Activated naive CD4-positive, alpha-beta T cell treated with anti-CD3 and anti-CD28 coated beads, Interleukin-2, amount 50 U/mL, for 72 hours (primary cell): Measurements from ENCODE around the gene ZNF423. TPM values are rescaled to one million over a fixed set of nuclear protein-coding genes. Genes with fewer than 3 reads are reported as not detected.

ENCODE experiments used
- ATAC-seq, 2 donors: fragments of 150-1000 bp; cut with Tn5 transposase; 2 replicates each; pipeline ENCODE4 v1.10.0; 2021; ENCODE audit warnings: mild to moderate bottlenecking in 2 of 2, moderate library complexity in 2 of 2
- DNase-seq, 2 donors: peaks; one replicate each; pipeline ENCODE4 v3.0.0; 2021 to 2022; ENCODE audit warnings: low spot score in 2 of 2
- H3K27ac Mint-ChIP-seq, 2 donors: one replicate each; pipeline ENCODE4 v1.8.0; 2022; ENCODE audit warnings: mild to moderate bottlenecking in 2 of 2, mixed read lengths in 2 of 2
- H3K36me3 Mint-ChIP-seq, 2 donors: one replicate each; pipeline ENCODE4 v1.8.0; 2022; ENCODE audit warnings: mixed read lengths in 2 of 2
- H3K9me3 Mint-ChIP-seq, 2 donors: one replicate each; pipeline ENCODE4 v1.8.0; 2022; ENCODE audit warnings: mixed read lengths in 2 of 2
- total RNA-seq, 2 donors: library from RNA; stranded (reverse); gene quantifications; one replicate each; pipeline ENCODE4 v1.2.3, GENCODE V29; 2022

ZNF423 gene
- total RNA-seq, 2 donors from 2014 or later: 0.05 TPM; not detected in 1

- no peaks in the 10 kb centered on the region for H3K9me3 Mint-ChIP-seq
- H3K36me3 Mint-ChIP-seq: no peaks in the 10 kb centered on the region
- DNase-seq (no peak), ATAC-seq (no peak)
- H3K27ac Mint-ChIP-seq: peak overlapping the region in 1 of 2 donors; percentile 44
Measured at GRCh38 chr16:49529411-49530045, 326.4 kb downstream of the ZNF423 start.

GRCh38 chr16:49528866-49529288 is 327.0 kb downstream of the ZNF423 start:
- no peak for DNase-seq
- H3K9me3 Mint-ChIP-seq: no peaks in the 10 kb centered on the region
- H3K36me3 Mint-ChIP-seq: no peaks in the 10 kb centered on the region
- H3K27ac Mint-ChIP-seq: no peak overlapping the region
- no peak for ATAC-seq

- Mint-ChIP-seq H3K36me3 (no peaks in the 10 kb centered on the region), H3K27ac (peak overlapping the region; percentile 37 to 92), H3K9me3 (no peaks in the 10 kb centered on the region)
- DNase-seq: peak in 1 of 2 donors; percentile 13
- peak; percentile 65 to 77 for ATAC-seq
Measured at GRCh38 chr16:49528060-49528865, 327.6 kb downstream of the ZNF423 start.

- Mint-ChIP-seq H3K9me3 (no peaks in the 10 kb centered on the region), H3K36me3 (no peaks in the 10 kb centered on the region), H3K27ac (peak overlapping the region; percentile 37 to 92)
- DNase-seq (no peak), ATAC-seq (no peak)
Measured at GRCh38 chr16:49527611-49528010, 328.3 kb downstream of the ZNF423 start.

GRCh38 chr16:49526860-49527365 is 329.0 kb downstream of the ZNF423 start:
- no peak for DNase-seq
- no peak overlapping the region for H3K27ac Mint-ChIP-seq
- no peaks in the 10 kb centered on the region for H3K9me3 Mint-ChIP-seq
- ATAC-seq: no peak
- no peaks in the 10 kb centered on the region for H3K36me3 Mint-ChIP-seq

GRCh38 chr16:49524947-49525315 is 331.0 kb downstream of the ZNF423 start:
- Mint-ChIP-seq H3K9me3 (no peaks in the 10 kb centered on the region), H3K36me3 (no peaks in the 10 kb centered on the region), H3K27ac (no peak overlapping the region)
- no peak for DNase-seq
- ATAC-seq: no peak

GRCh38 chr16:49524216-49524946 is 331.5 kb downstream of the ZNF423 start:
- Mint-ChIP-seq H3K9me3 (no peaks in the 10 kb centered on the region), H3K36me3 (no peaks in the 10 kb centered on the region), H3K27ac (no peak overlapping the region)
- ATAC-seq: no peak
- DNase-seq: no peak

- no peaks in the 10 kb centered on the region for H3K9me3 Mint-ChIP-seq
- DNase-seq (no peak), ATAC-seq (no peak)
- H3K27ac Mint-ChIP-seq: no peak overlapping the region
- H3K36me3 Mint-ChIP-seq: no peaks in the 10 kb centered on the region
Measured at GRCh38 chr16:49523435-49524159, 332.3 kb downstream of the ZNF423 start.

- H3K36me3 Mint-ChIP-seq: no peaks in the 10 kb centered on the region
- no peak for ATAC-seq
- peak overlapping the region in 1 of 2 donors; percentile 36 for H3K27ac Mint-ChIP-seq
- H3K9me3 Mint-ChIP-seq: no peaks in the 10 kb centered on the region
- no peak for DNase-seq
Measured at GRCh38 chr16:49521734-49522325, 334.1 kb downstream of the ZNF423 start.

- Mint-ChIP-seq H3K27ac (no peak overlapping the region), H3K9me3 (no peaks in the 10 kb centered on the region), H3K36me3 (no peaks in the 10 kb centered on the region)
- no peak for DNase-seq
- ATAC-seq: no peak
Measured at GRCh38 chr16:49520492-49521038, 335.3 kb downstream of the ZNF423 start.

- Mint-ChIP-seq H3K27ac (no peak overlapping the region), H3K36me3 (no peaks in the 10 kb centered on the region), H3K9me3 (no peaks in the 10 kb centered on the region)
- ATAC-seq (no peak), DNase-seq (no peak)
Measured at GRCh38 chr16:49519741-49520140, 336.2 kb downstream of the ZNF423 start.

- DNase-seq (no peak), ATAC-seq (peak in 1 of 2 donors; percentile 73)
- no peaks in the 10 kb centered on the region for H3K9me3 Mint-ChIP-seq
- no peaks in the 10 kb centered on the region for H3K36me3 Mint-ChIP-seq
- no peak overlapping the region for H3K27ac Mint-ChIP-seq
Measured at GRCh38 chr16:49519008-49519656, 336.8 kb downstream of the ZNF423 start.

- no peaks in the 10 kb centered on the region for H3K36me3 Mint-ChIP-seq
- no peak for ATAC-seq
- DNase-seq: no peak
- no peaks in the 10 kb centered on the region for H3K9me3 Mint-ChIP-seq
- H3K27ac Mint-ChIP-seq: no peak overlapping the region
Measured at GRCh38 chr16:49516382-49517036, 339.4 kb downstream of the ZNF423 start.

- DNase-seq (no peak), ATAC-seq (no peak)
- no peak overlapping the region for H3K27ac Mint-ChIP-seq
- no peaks in the 10 kb centered on the region for H3K36me3 Mint-ChIP-seq
- H3K9me3 Mint-ChIP-seq: no peaks in the 10 kb centered on the region
Measured at GRCh38 chr16:49515861-49516260, 340.1 kb downstream of the ZNF423 start.

GRCh38 chr16:49515016-49515565 is 340.8 kb downstream of the ZNF423 start:
- Mint-ChIP-seq H3K36me3 (no peaks in the 10 kb centered on the region), H3K27ac (no peak overlapping the region), H3K9me3 (no peaks in the 10 kb centered on the region)
- ATAC-seq (no peak), DNase-seq (no peak)
